Measurements from ENCODE around the gene CACNA2D4.

CACNA2D4 gene

DNA sequence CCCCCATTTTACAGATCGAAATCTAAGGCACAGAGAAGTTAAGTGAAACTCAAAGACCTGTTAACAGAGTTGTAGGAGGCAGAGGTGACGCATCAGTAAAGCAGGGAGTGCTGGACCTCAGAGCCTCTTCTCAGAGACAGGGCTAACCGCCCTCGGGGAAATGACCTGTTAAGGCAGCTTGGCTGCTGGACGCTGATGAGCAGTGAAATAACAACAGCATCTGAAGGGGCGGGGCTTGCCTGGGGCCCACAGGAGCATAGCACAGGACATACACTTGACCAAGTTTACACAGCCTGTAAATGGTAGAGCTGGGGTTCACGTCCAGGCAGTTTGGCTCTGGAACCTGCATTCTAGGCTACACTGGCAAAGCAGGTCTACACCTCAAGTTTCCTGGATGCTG lies 58.8 kb downstream of the CACNA2D4 start:
- no peak overlapping the region for H3K9ac ChIP-seq (ENCODE audit: low read length)
- H3K27me3 ChIP-seq (replicated peaks; ENCODE audit: control insufficient read depth, insufficient read depth, low read length) = peaks cover 65% of the 10 kb centered on the region
- H3K9me3 ChIP-seq (ENCODE audit: control insufficient read depth, low read length) = peaks cover 37% of the 10 kb centered on the region
- DNase-seq (ENCODE audit: low read depth) = peak; percentile 29
- no peak overlapping the region for H3K4me3 ChIP-seq (ENCODE audit: low read length)
- H3K4me1 ChIP-seq (ENCODE audit: control insufficient read depth, insufficient read depth, low read length) = no peaks in the 10 kb centered on the region
- no peaks in the 10 kb centered on the region for H3K36me3 ChIP-seq (ENCODE audit: control insufficient read depth, insufficient read depth, low read length, severe bottlenecking)

DNA sequence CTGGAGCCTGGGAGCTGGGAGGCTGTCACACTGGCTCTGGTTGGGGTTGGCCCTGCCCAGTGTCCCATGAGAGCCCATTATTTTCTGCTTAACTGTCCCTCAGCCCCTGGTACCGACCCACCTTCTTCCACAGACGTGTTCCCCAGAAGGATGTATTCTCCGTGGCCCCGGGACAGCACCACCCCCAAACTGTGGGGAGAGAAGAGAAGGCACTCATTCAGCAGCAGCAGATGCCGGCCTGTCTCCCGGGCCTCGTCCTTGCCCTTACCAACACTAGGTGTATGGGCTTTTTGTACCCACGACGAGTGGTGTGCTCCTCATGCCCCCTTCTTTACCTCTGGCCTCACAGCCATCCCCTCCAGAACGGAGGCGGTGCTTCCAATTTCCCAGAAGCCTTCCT lies 60.0 kb downstream of the CACNA2D4 start:
- Histone ChIP-seq H3K27me3 (replicated peaks; ENCODE audit: control insufficient read depth, insufficient read depth, low read length) (peaks cover 54% of the 10 kb centered on the region), H3K4me3 (ENCODE audit: low read length) (no peak overlapping the region), H3K9ac (ENCODE audit: low read length) (no peak overlapping the region), H3K4me1 (ENCODE audit: control insufficient read depth, insufficient read depth, low read length) (no peaks in the 10 kb centered on the region), H3K9me3 (ENCODE audit: control insufficient read depth, low read length) (peaks cover 46% of the 10 kb centered on the region), H3K36me3 (ENCODE audit: control insufficient read depth, insufficient read depth, low read length, severe bottlenecking) (no peaks in the 10 kb centered on the region)
- no peak for DNase-seq (ENCODE audit: low read depth)

DNA sequence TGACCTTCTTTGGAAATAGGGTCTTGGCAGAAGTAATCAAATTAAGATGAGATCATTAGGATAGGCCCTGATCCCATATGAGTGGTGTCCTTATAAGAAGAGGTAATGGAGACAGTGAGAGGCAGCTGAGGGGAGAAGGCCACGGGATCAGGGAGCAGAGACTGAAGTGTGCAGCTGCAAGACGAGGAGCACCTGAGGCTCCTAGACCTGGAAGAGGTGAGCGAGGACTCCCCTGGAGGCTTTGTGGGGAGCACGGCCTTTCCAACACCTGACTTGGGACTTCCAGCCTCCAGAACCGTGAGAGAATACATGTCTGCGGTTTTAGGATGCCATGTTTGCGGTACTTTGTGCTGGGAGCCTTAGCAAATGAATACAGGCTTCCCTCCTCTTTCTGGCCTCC lies 60.6 kb downstream of the CACNA2D4 start:
- Histone ChIP-seq H3K36me3 (ENCODE audit: control insufficient read depth, insufficient read depth, low read length, severe bottlenecking) (no peaks in the 10 kb centered on the region), H3K9me3 (ENCODE audit: control insufficient read depth, low read length) (peaks cover 46% of the 10 kb centered on the region), H3K4me1 (ENCODE audit: control insufficient read depth, insufficient read depth, low read length) (no peaks in the 10 kb centered on the region), H3K9ac (ENCODE audit: low read length) (no peak overlapping the region), H3K4me3 (ENCODE audit: low read length) (no peak overlapping the region), H3K27me3 (replicated peaks; ENCODE audit: control insufficient read depth, insufficient read depth, low read length) (peaks cover 49% of the 10 kb centered on the region)
- no peak for DNase-seq (ENCODE audit: low read depth)

DNA sequence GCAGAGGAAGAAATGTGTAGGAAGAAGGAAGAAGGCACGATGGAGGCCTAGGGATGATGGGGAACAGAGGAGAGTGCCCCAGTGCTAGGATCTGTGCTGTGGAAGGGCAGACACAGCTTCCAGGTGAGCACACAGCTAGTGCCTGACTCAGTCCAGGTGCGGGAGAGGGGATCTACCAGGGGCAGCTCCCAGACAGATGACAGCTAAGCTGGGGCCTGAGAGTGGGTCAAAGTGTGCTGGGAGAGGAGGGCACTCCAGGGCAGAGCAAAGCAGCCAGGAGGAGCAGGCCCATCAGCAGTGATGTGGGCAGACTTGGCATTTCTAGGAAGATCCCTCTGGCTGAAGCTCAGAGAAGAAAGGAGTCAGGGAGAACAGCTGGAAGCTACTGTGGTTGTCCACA lies 61.4 kb downstream of the CACNA2D4 start:
- Histone ChIP-seq H3K4me1 (ENCODE audit: control insufficient read depth, insufficient read depth, low read length) (no peaks in the 10 kb centered on the region), H3K4me3 (ENCODE audit: low read length) (no peak overlapping the region)
- no peak for DNase-seq (ENCODE audit: low read depth)

DNA sequence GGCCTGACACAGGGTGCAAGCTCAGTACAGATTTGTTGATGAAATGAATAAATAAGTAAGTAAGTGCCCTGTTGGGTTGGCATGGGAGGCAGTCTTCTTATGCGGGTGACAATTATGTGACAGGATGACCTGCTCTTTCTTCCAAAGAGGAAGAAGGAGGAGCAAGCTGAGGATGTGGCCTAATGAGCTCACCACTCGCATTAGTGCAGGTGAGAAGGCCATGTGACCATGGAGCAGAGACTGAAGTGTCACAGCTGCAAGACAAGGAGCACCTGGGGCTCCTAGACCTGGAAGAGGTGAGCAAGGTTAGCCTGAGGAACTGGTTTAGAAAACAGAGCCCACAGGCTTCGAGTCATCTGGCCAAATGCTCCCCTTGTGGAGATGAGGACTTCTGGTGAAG lies 63.2 kb downstream of the CACNA2D4 start:
- Histone ChIP-seq H3K4me3 (ENCODE audit: low read length) (no peak overlapping the region), H3K36me3 (ENCODE audit: control insufficient read depth, insufficient read depth, low read length, severe bottlenecking) (no peaks in the 10 kb centered on the region), H3K9ac (ENCODE audit: low read length) (no peak overlapping the region), H3K27me3 (replicated peaks; ENCODE audit: control insufficient read depth, insufficient read depth, low read length) (peaks cover 32% of the 10 kb centered on the region), H3K9me3 (ENCODE audit: control insufficient read depth, low read length) (peaks cover 46% of the 10 kb centered on the region), H3K4me1 (ENCODE audit: control insufficient read depth, insufficient read depth, low read length) (no peaks in the 10 kb centered on the region)
- DNase-seq (ENCODE audit: low read depth) = peak; percentile 24

More for the DNA sequence above, 61.4 kb downstream of the CACNA2D4 start:
- peaks cover 41% of the 10 kb centered on the region for H3K27me3 ChIP-seq (replicated peaks; ENCODE audit: control insufficient read depth, insufficient read depth, low read length)
- H3K9ac ChIP-seq (ENCODE audit: low read length) = no peak overlapping the region
- peaks cover 46% of the 10 kb centered on the region for H3K9me3 ChIP-seq (ENCODE audit: control insufficient read depth, low read length)
- no peaks in the 10 kb centered on the region for H3K36me3 ChIP-seq (ENCODE audit: control insufficient read depth, insufficient read depth, low read length, severe bottlenecking)

DNA sequence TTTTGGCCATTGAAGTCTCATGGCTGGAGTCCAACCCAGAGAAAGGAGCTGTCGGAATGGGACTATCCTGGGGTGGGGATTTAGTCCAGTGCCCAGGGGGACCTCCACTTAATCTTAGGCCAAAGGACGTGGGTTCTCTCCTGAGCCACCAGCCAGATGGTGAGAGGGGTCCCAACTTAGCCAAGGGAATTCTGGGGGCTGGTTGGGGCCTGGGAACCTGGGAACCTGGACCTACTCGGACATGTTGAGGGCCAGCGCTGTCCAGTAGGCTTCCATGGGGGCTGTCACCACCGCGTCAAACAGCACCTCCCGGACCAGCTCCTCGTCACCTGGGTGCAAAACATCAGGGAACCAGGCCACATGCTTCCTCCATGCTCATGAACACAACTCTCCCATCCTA lies 64.7 kb downstream of the CACNA2D4 start:
- Histone ChIP-seq H3K9ac (ENCODE audit: low read length) (no peak overlapping the region), H3K4me3 (ENCODE audit: low read length) (no peak overlapping the region), H3K9me3 (ENCODE audit: control insufficient read depth, low read length) (peaks cover 46% of the 10 kb centered on the region), H3K27me3 (replicated peaks; ENCODE audit: control insufficient read depth, insufficient read depth, low read length) (peaks cover 19% of the 10 kb centered on the region), H3K36me3 (ENCODE audit: control insufficient read depth, insufficient read depth, low read length, severe bottlenecking) (no peaks in the 10 kb centered on the region), H3K4me1 (ENCODE audit: control insufficient read depth, insufficient read depth, low read length) (no peaks in the 10 kb centered on the region)
- no peak for DNase-seq (ENCODE audit: low read depth)

DNA sequence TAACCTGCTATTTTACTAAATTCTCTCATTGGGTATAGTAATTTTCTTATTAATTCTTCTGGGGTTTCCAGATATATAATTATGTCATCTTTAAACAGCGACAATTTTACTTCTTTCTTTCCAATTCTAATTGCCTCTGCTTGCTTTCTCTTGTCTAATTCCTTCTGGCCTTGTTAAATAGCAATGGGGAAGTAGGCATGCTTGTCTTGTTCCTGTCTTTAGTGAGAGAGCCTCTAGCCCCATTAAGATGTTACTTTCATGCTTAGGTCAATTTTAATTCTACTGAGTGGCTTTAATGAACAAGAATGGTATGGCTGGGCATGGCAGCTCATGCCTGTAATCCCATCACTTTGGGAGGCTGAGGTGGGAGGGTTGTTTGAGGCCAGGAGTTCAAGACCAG lies 66.4 kb downstream of the CACNA2D4 start:
- no peak overlapping the region for H3K4me3 ChIP-seq (ENCODE audit: low read length)
- H3K9me3 ChIP-seq (ENCODE audit: control insufficient read depth, low read length) = peaks cover 32% of the 10 kb centered on the region
- DNase-seq (ENCODE audit: low read depth) = no peak
- H3K27me3 ChIP-seq (replicated peaks; ENCODE audit: control insufficient read depth, insufficient read depth, low read length) = peaks cover 16% of the 10 kb centered on the region
- no peaks in the 10 kb centered on the region for H3K36me3 ChIP-seq (ENCODE audit: control insufficient read depth, insufficient read depth, low read length, severe bottlenecking)
- H3K4me1 ChIP-seq (ENCODE audit: control insufficient read depth, insufficient read depth, low read length) = no peaks in the 10 kb centered on the region
- no peak overlapping the region for H3K9ac ChIP-seq (ENCODE audit: low read length)

DNA sequence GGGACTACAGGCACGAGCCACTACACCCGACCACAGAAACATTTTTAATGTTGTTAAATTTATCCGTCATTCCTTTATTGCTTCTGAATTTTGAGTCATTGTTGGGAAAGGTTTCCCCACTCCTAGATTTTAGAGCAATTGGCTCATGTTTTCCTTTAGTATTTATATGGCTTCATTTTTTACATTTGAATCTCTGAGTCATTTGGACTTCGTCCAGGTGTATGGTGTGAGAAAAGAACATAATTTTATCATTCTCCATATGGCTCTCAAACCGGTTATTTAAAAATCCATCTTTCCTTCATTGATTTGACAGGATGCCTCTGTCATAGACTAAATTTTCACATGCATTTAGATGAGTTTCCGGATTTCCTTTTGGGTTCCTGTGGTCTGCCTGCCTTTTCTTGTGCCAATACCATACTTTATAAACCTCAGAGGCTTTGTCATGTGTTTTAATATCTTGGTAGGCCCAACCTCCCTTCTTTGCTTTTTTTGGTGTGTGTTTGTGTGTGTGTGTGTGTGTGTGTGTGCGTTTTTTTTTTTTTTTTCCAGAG lies 67.2 kb downstream of the CACNA2D4 start:
- no peak overlapping the region for H3K9ac ChIP-seq (ENCODE audit: low read length)
- peaks cover 24% of the 10 kb centered on the region for H3K9me3 ChIP-seq (ENCODE audit: control insufficient read depth, low read length)
- no peaks in the 10 kb centered on the region for H3K36me3 ChIP-seq (ENCODE audit: control insufficient read depth, insufficient read depth, low read length, severe bottlenecking)
- H3K27me3 ChIP-seq (replicated peaks; ENCODE audit: control insufficient read depth, insufficient read depth, low read length) = peaks cover 20% of the 10 kb centered on the region
- no peak overlapping the region for H3K4me3 ChIP-seq (ENCODE audit: low read length)
- DNase-seq (ENCODE audit: low read depth) = peak; percentile 71
- H3K4me1 ChIP-seq (ENCODE audit: control insufficient read depth, insufficient read depth, low read length) = no peaks in the 10 kb centered on the region

DNA sequence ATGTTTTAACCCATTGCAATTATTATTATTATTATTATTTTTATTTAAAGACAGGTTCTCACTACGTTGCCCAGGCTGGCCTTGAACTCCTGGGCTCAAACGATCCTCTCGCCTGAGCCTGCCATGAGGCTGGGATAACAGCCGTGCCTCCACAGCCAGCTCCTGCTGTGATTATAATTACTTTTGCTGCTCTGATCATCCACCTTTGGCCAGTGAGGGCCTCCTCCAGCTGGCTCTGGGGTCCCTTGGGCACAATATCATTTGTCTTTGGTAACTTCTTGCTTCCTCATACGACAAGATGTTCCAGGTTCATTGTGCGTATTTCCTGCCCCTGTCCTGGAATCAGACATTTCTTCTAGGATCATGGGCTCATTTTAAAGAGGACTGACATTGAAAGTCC lies 69.7 kb downstream of the CACNA2D4 start:
- Histone ChIP-seq H3K36me3 (ENCODE audit: control insufficient read depth, insufficient read depth, low read length, severe bottlenecking) (no peaks in the 10 kb centered on the region), H3K9ac (ENCODE audit: low read length) (no peak overlapping the region), H3K4me1 (ENCODE audit: control insufficient read depth, insufficient read depth, low read length) (no peaks in the 10 kb centered on the region), H3K4me3 (ENCODE audit: low read length) (no peak overlapping the region), H3K9me3 (ENCODE audit: control insufficient read depth, low read length) (no peaks in the 10 kb centered on the region), H3K27me3 (replicated peaks; ENCODE audit: control insufficient read depth, insufficient read depth, low read length) (peaks cover 40% of the 10 kb centered on the region)
- no peak for DNase-seq (ENCODE audit: low read depth)

DNA sequence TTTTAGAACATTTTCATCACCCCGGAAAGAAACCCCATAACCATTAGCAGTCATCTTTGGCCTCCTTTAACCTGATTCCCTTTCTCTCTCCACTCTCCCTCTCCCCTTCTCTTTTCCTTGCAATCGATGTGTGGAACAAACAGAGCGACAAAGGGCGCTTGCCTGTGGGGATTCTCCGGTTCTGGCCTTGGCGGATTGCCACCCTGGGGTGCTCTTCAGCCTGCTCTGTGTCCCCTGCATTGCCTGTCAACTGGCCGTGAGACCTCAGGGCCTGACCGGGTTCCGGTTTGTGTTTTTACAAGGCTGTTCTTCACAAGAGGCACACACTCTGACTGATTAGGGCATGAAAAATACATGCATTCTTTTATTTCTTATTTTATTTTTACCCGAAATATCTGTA lies 70.3 kb downstream of the CACNA2D4 start:
- Histone ChIP-seq H3K4me3 (ENCODE audit: low read length) (no peak overlapping the region), H3K27me3 (replicated peaks; ENCODE audit: control insufficient read depth, insufficient read depth, low read length) (peaks cover 45% of the 10 kb centered on the region), H3K9ac (ENCODE audit: low read length) (no peak overlapping the region), H3K4me1 (ENCODE audit: control insufficient read depth, insufficient read depth, low read length) (no peaks in the 10 kb centered on the region), H3K36me3 (ENCODE audit: control insufficient read depth, insufficient read depth, low read length, severe bottlenecking) (no peaks in the 10 kb centered on the region), H3K9me3 (ENCODE audit: control insufficient read depth, low read length) (no peaks in the 10 kb centered on the region)
- no peak for DNase-seq (ENCODE audit: low read depth)

DNA sequence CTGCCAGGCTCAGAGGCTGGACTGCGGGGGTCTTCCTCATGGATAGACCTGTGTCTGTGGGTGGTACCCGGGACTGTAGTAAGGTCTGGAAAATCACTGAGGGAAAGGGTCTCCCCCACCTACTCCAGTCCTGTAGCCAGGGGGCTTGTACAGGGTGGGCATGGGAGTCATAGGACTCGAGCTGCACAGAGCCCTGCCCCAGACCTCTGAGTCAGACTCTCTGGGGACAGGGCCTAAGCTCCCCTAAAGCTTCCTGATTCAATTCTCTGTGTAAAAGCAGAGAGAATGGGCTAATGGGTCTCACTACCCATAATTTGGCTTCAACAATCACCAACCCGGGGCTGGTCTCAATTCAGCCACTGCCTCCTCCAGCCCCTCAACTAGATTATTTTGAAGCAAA lies 71.0 kb downstream of the CACNA2D4 start:
- no peak overlapping the region for H3K9ac ChIP-seq (ENCODE audit: low read length)
- H3K27me3 ChIP-seq (replicated peaks; ENCODE audit: control insufficient read depth, insufficient read depth, low read length) = peaks cover 51% of the 10 kb centered on the region
- H3K9me3 ChIP-seq (ENCODE audit: control insufficient read depth, low read length) = no peaks in the 10 kb centered on the region
- no peaks in the 10 kb centered on the region for H3K4me1 ChIP-seq (ENCODE audit: control insufficient read depth, insufficient read depth, low read length)
- no peak for DNase-seq (ENCODE audit: low read depth)
- no peak overlapping the region for H3K4me3 ChIP-seq (ENCODE audit: low read length)
- H3K36me3 ChIP-seq (ENCODE audit: control insufficient read depth, insufficient read depth, low read length, severe bottlenecking) = no peaks in the 10 kb centered on the region
